ENCODE measurements around the gene EFNA4. TPM values are rescaled to one million over a fixed set of nuclear protein-coding genes. Genes with fewer than 3 reads are reported as not detected.
A peak's percentile ranks its signal among the peaks of the same experiment; 100 is the strongest.

EFNA4 gene
- total and polyA plus RNA-seq, 3 donors from 2014 or later = 5.3 to 6.9 (median 6.0) TPM

DNA sequence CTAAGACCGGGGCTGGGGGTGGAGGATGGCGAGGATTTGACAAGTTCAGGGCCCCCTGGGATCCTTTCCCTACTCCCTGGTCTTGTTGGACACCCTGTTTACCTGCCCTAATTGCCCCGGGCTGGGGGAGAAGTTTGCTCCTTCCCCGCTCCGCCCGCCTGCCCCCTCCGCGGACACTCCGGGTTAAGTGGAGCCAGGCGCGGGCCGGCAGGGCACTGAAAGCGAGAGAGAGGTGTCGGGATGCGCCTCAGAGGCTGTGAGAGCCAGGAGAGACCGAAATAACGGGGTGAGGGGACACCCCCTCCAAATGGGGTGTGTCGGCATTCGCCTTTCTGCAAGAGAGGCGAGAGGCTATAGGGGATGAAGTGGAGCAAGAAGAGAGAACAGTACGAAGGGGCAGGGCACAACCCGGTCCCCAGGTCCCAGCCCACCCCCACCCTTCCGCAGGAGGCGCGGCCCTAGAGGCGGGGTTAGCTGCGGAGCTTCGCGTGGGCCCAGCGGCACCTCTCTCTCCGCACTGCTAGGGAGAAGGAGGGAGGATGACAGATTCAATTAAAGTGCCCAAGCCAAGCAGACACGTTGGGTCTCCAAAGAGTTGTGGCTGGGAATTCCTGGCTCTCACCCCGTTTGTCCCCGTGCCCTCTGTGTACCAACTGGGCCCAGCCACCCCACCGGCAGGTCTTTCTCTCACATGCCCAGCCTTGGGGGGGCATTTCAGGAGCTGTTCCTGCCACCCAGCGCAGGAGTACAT, 18.9 kb downstream of the EFNA4 start:
- Histone ChIP-seq H3K4me1 (peaks cover 55% of the 10 kb centered on the region), H3K27ac (no peak overlapping the region), H3K36me3 (ENCODE audit: low read depth, missing control alignments) (no peaks in the 10 kb centered on the region), H3K4me3 (peak overlapping the region; percentile 13 to 36), H3K9me3 (no peaks in the 10 kb centered on the region), H3K27me3 (no peaks in the 10 kb centered on the region)
- WGBS, 2 donors = 3 to 5% methylated on average over 20 to 36 of the region's 36 CpGs
- DNase-seq = no peak
- no peak for TF ChIP-seq POLR2A (IDR thresholded peaks at IDR 0.05)
- TF ChIP-seq, protein P1, sequence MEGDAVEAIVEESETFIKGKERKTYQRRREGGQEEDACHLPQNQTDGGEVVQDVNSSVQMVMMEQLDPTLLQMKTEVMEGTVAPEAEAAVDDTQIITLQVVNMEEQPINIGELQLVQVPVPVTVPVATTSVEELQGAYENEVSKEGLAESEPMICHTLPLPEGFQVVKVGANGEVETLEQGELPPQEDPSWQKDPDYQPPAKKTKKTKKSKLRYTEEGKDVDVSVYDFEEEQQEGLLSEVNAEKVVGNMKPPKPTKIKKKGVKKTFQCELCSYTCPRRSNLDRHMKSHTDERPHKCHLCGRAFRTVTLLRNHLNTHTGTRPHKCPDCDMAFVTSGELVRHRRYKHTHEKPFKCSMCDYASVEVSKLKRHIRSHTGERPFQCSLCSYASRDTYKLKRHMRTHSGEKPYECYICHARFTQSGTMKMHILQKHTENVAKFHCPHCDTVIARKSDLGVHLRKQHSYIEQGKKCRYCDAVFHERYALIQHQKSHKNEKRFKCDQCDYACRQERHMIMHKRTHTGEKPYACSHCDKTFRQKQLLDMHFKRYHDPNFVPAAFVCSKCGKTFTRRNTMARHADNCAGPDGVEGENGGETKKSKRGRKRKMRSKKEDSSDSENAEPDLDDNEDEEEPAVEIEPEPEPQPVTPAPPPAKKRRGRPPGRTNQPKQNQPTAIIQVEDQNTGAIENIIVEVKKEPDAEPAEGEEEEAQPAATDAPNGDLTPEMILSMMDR (IDR thresholded peaks at IDR 0.05) = no peak
- intact Hi-C loops (cut with DNase I; ENCODE audit: low total_unique reads) = no loop called here

- TF ChIP-seq, protein P1 (IDR thresholded peaks at IDR 0.05) = no peak
- no peak for TF ChIP-seq POLR2A (IDR thresholded peaks at IDR 0.05)
- 31 to 62% methylated on average over 3 to 6 of the region's 6 CpGs for WGBS, 2 donors
- H3K27ac ChIP-seq = no peak overlapping the region
- no peaks in the 10 kb centered on the region for H3K9me3 ChIP-seq
- no peaks in the 10 kb centered on the region for H3K36me3 ChIP-seq (ENCODE audit: low read depth, missing control alignments)
- no peak for DNase-seq
- H3K27me3 ChIP-seq = no peaks in the 10 kb centered on the region
- intact Hi-C loops (cut with DNase I; ENCODE audit: low total_unique reads) = no loop called here
- H3K4me1 ChIP-seq = peaks cover 54% of the 10 kb centered on the region
- H3K4me3 ChIP-seq = no peak overlapping the region
These were observed 19.6 kb downstream of the EFNA4 start for GRCh38 chr1:155083052-155083541.

DNA sequence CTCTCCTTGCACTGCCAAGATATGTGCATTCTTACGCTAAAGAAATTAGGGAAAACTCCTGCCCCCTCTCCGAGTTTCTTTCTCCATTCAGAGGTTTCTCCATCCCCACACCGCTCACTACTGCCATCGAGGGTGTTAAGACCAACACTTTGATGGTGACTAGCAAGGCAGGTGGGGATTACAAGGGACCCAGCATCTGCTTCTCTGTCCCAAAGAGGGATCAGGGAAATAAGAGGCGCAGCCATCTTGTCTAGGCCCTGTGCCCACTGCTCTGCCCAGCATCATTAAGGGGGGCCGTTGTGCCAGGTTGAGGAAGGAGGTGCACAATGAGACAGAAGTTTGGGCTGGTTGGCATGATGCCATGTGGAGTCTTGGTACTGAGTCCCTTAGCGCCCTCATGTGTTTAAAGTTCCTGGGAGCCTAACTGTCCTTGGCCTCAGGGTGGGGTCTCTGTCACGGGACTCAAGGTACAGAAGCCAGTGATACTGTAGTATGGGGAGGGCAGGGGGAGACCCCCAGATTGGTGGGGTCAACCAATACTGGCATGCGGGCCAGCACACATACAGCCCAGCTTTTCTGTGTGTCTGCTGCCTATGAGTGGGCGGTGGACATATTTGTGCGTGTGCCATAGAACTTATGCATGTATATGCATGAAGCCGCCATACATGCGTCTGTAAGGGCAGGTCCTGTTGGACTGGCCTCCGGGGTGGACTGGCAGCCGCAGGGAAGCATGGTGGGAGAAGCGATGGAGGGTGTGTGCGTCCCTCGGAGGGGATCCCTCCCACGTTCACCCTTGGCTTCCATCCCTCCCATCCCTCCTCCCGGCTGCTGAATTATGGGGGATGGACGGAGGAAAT, 20.6 kb downstream of the EFNA4 start:
- Histone ChIP-seq H3K27ac (peak overlapping the region in 1 of 2 donors; percentile 83), H3K27me3 (no peaks in the 10 kb centered on the region), H3K4me1 (peaks cover 47% of the 10 kb centered on the region), H3K9me3 (no peaks in the 10 kb centered on the region), H3K36me3 (ENCODE audit: low read depth, missing control alignments) (no peaks in the 10 kb centered on the region), H3K4me3 (peak overlapping the region; percentile 69 to 71)
- intact Hi-C loops (cut with DNase I; ENCODE audit: low total_unique reads) = no loop called here
- WGBS, 2 donors = 23 to 30% methylated on average over 14 to 21 of the region's 21 CpGs
- TF ChIP-seq POLR2A (IDR thresholded peaks at IDR 0.05) = no peak
- TF ChIP-seq, protein P1 (IDR thresholded peaks at IDR 0.05) = no peak
- DNase-seq = peak; percentile 58

GRCh38 chr1:155084722-155085503, 21.4 kb downstream of the EFNA4 start:
- Histone ChIP-seq H3K4me3 (peak overlapping the region; percentile 69 to 71), H3K4me1 (peaks cover 38% of the 10 kb centered on the region), H3K9me3 (no peaks in the 10 kb centered on the region), H3K36me3 (ENCODE audit: low read depth, missing control alignments) (no peaks in the 10 kb centered on the region), H3K27me3 (no peaks in the 10 kb centered on the region), H3K27ac (peak overlapping the region; percentile 83 to 94)
- peak; percentile 98 for DNase-seq
- intact Hi-C loops (cut with DNase I; ENCODE audit: low total_unique reads) = no loop called here
- WGBS, 2 donors = 0% methylated on average over 18 to 67 of the region's 67 CpGs
- TF ChIP-seq, protein P1 (IDR thresholded peaks at IDR 0.05) = peak; percentile 88 to 97 (median 96)
- no peak for TF ChIP-seq POLR2A (IDR thresholded peaks at IDR 0.05)

Data from testis (tissue), 3 donors.